SH-SY5Y (cell line): ENCODE measurements around the gene UBB.

Experiments used
- GATA2 ChIP-seq: IDR thresholded peaks from 2 replicates; pipeline ENCODE4 v1.6.1; 2011; ENCODE audit warnings: mild to moderate bottlenecking, low read depth, low read length
- GATA3 ChIP-seq: IDR thresholded peaks from 2 replicates; pipeline ENCODE4 v1.6.1; 2011; ENCODE audit warnings: low read depth, mild to moderate bottlenecking, low read length, moderate library complexity

Gene UBB

DNA sequence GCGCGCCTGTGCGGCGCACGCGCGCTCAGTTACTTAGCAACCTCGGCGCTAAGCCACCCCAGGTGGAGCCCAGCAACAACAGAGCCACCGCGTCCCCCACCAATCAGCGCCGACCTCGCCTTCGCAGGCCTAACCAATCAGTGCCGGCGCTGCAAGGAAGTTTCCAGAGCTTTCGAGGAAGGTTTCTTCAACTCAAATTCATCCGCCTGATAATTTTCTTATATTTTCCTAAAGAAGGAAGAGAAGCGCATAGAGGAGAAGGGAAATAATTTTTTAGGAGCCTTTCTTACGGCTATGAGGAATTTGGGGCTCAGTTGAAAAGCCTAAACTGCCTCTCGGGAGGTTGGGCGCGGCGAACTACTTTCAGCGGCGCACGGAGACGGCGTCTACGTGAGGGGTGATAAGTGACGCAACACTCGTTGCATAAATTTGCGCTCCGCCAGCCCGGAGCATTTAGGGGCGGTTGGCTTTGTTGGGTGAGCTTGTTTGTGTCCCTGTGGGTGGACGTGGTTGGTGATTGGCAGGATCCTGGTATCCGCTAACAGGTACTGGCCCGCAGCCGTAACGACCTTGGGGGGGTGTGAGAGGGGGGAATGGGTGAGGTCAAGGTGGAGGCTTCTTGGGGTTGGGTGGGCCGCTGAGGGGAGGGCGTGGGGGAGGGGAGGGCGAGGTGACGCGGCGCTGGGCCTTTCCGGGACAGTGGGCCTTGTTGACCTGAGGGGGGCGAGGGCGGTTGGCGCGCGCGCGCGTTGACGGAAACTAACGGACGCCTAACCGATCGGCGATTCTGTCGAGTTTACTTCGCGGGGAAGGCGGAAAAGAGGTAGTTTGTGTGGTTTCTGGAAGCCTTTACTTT, at the start of gene UBB:
Gene UBB (plus strand): TSS at position 452 of the 856 bp plus-strand sequence. CDS start 817 bp downstream, outside the sequence.
- TF ChIP-seq GATA2, result no peak
- no peak for TF ChIP-seq GATA3

GRCh38 chr17:16338391-16338790, 42.5 kb upstream of the UBB start:
- TF ChIP-seq GATA3, result no peak
- TF ChIP-seq GATA2, result no peak

DNA sequence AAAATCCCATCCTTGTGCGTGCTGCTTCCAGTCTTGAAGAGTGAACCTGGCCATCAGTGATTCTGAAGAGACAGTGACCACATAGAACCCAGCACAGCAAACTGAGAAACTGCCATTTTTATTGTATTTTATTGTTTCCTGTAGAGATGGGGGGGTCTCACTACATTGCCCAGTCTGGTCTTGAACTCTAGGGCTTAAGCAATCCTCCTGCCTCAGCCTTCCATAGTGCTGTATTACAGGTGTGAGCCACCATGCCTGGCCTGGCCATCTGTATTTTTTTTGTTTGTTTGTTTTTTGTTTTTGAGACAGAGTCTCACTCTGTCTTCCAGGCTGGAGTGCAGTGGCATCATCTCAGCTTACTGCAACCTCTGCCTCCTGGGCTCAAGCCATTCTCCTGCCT, 41.5 kb upstream of the UBB start:
- TF ChIP-seq GATA3 (no peak), GATA2 (no peak)

DNA sequence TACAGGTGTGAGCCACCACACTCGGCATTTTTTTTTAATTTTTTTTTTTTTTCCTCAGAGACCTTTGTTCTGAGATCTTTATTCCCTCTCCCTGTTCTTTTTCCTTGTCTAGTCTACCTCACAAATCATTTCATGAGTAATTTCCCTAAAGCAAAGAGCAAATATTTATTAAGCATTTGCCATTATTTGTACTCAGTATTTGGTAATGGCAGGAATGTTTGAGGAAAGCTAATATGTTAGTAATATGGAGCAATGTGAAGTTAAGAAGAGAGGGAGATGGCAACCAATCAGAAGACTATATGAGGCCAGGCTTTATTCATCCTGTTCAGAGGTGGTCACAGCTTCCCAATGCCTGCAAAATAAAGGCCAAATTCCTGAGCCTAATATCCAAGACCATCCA, 40.9 kb upstream of the UBB start:
- TF ChIP-seq GATA3 (no peak), GATA2 (no peak)

GRCh38 chr17:16342979-16343378, 37.9 kb upstream of the UBB start:
- no peak for TF ChIP-seq GATA2
- no peak for TF ChIP-seq GATA3

DNA sequence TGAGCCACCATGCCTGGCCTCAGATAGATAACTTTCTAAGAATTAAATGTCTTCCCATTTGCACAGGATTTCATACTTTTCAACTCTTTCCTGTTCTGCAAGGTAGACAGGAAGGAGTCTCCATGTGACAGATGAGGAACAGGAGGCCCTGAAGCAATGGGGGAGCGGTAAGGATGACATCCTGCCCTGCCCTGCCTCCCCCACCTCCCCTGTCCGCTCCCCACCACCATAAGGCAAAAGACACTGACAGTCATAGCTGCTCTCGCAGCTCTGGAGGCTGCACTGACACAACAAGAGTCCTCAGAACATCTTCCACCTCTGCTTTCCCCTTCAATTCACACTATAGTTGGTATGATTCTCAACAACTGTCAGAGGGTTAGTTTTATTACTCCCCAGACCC, 37.3 kb upstream of the UBB start:
- no peak for TF ChIP-seq GATA2
- TF ChIP-seq GATA3, result no peak

DNA sequence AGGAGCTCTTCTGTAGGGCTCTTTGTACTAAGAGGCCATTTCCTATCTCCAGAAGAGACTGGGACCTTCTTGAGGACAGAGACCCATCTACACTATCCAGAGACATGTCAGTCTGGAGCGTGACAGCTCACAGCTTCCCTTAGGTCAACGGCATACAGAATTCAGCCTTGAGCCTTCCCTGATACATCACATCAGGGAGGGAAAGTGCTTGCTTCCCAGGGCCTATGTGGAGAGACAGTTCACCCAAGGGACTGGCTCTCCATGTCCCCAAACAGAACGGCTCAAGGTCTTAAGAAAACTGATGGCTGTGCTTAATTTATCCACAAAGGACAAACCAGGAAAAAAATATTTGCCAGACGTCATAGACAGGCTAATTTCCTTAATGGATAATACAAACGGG, 35.3 kb upstream of the UBB start:
- TF ChIP-seq GATA3, result no peak
- TF ChIP-seq GATA2, result no peak

- no peak for TF ChIP-seq GATA2
These were observed 34.1 kb upstream of the UBB start for GRCh38 chr17:16346721-16347271.

DNA sequence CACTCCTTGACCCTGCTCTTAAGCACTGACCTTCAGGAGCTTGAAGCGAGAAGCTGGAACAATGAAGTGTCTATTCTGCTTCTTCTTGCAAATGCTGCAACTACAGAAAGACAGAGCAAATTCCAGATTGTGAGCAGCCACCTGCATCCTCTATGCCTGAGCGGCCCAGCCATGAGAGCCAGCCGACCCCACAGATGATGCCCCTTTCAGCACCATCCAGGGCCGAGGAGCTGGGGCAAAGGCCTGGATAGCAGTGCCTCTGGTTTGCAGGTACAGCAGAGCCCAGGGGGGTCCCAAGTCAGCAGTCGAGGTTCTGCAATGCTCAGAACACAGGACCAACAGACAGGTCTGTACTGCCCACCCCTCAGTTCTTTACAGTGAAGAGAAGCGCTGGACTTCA, 32.3 kb upstream of the UBB start:
- no peak for TF ChIP-seq GATA2
- TF ChIP-seq GATA3, result no peak

DNA sequence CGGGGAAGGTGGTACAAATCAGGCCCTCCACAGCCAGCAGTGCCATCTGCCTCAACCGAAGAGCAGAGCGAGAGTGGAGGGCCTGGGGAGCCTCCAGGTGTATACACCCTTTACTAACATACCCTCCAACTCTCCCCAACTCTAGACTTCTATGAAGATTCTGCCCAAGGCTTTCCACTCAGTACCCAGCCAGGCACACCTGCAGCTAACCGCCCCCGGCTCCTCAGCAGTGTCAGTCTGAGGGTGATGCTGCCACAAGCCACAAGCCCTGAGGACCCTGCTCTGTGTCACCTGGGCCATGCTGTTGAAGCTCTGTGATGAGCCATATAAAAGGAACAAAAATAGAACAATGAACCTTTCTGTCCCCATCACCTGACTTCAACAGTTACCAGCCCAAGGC, 31.5 kb upstream of the UBB start:
- no peak for TF ChIP-seq GATA2
- TF ChIP-seq GATA3, result no peak

- TF ChIP-seq GATA3, result no peak
- no peak for TF ChIP-seq GATA2
These were observed 29.1 kb upstream of the UBB start for GRCh38 chr17:16351831-16352230.

GRCh38 chr17:16352303-16352666, 28.6 kb upstream of the UBB start:
- TF ChIP-seq GATA2 (no peak), GATA3 (no peak)

DNA sequence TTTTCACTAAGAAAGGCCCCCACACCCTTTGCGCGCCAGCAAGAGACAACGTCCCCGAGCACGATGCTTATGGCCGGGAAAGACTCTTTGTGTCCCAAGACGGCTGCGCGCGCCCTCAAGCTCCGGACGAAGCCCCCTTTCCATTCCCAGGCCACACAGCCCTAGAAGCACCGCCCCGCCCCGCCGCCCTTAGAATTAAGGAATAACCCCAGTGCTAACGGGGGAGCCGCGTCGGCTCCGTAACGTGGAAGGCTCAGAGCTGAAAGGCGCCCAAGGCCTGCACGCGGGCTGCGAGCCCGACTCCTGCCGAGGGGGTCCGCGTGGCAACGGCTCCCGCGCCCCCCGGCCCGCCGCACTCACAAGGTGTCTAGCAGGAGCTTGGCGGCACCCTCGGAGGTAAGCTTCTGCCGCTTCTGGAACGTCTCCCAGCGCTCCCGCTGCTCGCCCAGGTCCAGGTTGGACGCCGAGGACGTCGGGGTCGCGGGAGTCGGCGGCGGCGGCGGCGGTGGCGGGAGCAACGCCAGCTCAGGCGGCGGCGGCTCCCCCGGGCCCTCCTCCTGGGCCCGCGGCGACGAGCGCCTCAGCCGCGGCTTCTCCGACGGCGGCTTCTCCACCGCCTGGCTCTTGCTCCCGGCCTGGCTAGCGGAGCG, 28.1 kb upstream of the UBB start:
- no peak for TF ChIP-seq GATA2
- no peak for TF ChIP-seq GATA3

DNA sequence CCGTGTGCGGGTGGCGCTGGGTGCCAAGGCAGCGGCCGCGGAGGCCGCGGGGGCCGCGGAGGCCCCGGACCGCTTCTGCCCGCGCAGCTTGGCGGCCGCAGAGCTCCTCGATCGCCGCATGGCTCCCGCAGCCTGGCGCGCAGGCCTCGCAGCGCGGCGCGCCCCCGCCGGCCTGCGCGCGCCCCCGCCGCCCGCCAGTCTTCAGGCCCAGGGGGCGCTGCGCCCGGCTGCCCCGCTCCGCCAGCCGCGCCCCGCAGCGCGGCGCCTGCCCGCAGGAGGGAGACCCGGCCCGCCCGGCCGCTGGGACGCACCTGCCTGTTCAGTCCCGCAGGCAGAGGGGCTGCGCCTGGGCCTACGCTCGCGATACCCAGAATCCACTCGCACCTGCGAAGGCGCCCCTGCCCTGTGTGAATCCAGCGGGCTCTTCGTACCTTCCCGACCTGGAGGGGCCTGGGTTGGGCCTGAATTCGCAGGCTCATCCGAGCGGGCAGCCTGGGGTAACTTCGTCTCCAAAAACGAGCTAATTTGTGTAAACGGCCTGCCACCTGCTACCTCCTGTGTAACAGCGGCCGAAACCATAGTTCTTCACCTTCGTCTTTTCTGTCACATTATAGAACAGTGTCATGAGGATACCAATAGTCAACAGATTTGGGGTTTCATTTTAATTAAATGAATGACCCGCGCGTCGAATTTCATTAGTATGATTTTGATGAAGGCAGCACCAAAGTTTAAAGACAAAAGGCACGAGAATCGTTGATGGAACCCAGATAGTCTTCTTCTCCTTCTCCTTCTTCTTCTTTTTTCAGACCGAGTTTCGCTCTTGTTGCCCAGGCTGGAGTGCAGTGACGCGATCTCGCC, 27.3 kb upstream of the UBB start, which contains the start of gene CENPV:
Gene CENPV (minus strand): TSS at position 153 of the 858 bp plus-strand sequence. CDS start 33 bp downstream, at position 120.
- TF ChIP-seq GATA3 (no peak), GATA2 (no peak)
